Endothelial cell of umbilical vein (primary cell): Measurements from ENCODE around the gene ACYP2. TPM values are rescaled to one million over a fixed set of nuclear protein-coding genes. Genes with fewer than 3 reads are reported as not detected.

Experiments
- BruUV-seq: library from RNA; stranded (reverse); fragments of 400-500 nt; replicated peaks from 2 replicates; lab custom pipeline; 2021; lab: Mats Ljungman, UMichigan
- CTCF ChIA-PET: fragments of 300-600, 350-600 bp; sonication (Branson Sonifier 250); formaldehyde crosslinking; loops from one replicate; lab custom pipeline; 2021; ENCODE audit warnings: antibody characterized with exemption, inconsistent platforms; lab: Charles Lee
- POLR2A ChIA-PET: fragments of 300-600, 350-600 bp; sonication (Branson Sonifier 250); formaldehyde crosslinking; loops from one replicate; lab custom pipeline; 2021; ENCODE audit warnings: antibody characterized with exemption, inconsistent platforms; lab: Charles Lee
- DNase-seq: peaks from one replicate; pipeline ENCODE4 v3.0.0-alpha.2; 2011; ENCODE audit warnings: low read depth, low spot score
- FAIRE-seq: peaks from 2 replicates; lab custom pipeline; 2011; peaks lifted over from hg19 to GRCh38; lab: Jason Lieb, UNC
- H2AFZ ChIP-seq: 2 replicates; pipeline ENCODE4 v1.6.0; 2012; ENCODE audit warnings: low read depth, low read length, control low read depth, inconsistent platforms
- H3K27ac ChIP-seq: 2 replicates; pipeline ENCODE4 v1.5.1; 2011; ENCODE audit warnings: low read depth, mild to moderate bottlenecking, control low read depth, low read length, moderate library complexity; ENCODE audit not compliant: insufficient read depth
- H3K27me3 ChIP-seq, 2 experiments: 2 replicates each; pipeline versions ENCODE4 v1.6.0 to v1.6.1; 2011; ENCODE audit warnings: low read length in 2 of 2, mixed read lengths in 1 of 2; ENCODE audit not compliant: control insufficient read depth in 2 of 2, insufficient read depth in 2 of 2
- H3K36me3 ChIP-seq, 2 experiments: 2 replicates in 1 of 2; 3 replicates in 1 of 2; pipeline ENCODE4 v1.5.1; 2011; ENCODE audit warnings: low read length in 2 of 2, mild to moderate bottlenecking in 1 of 2, moderate library complexity in 1 of 2; ENCODE audit not compliant: control insufficient read depth in 2 of 2, insufficient read depth in 2 of 2; ENCODE audit errors: extremely low read depth in 1 of 2
- H3K4me1 ChIP-seq: 3 replicates; pipeline ENCODE4 v1.5.1; 2011; ENCODE audit warnings: mild to moderate bottlenecking, low read length; ENCODE audit not compliant: control insufficient read depth, insufficient read depth; ENCODE audit errors: extremely low read depth
- H3K4me2 ChIP-seq: 2 replicates; pipeline ENCODE4 v1.6.1; 2011; ENCODE audit warnings: low read length, control low read depth, mixed read lengths; ENCODE audit not compliant: insufficient read depth
- H3K4me3 ChIP-seq, 3 experiments: fragments of 200-600 bp in 1 of 3; sonication (generic), shearing (Covaris generic) in 1 of 3; replicated peaks in 1 of 3; 2 replicates each; pipeline ENCODE4 v1.5.1; 2011 to 2016; ENCODE audit warnings: control low read depth in 3 of 3, low read length in 3 of 3, mild to moderate bottlenecking in 2 of 3, inconsistent platforms in 1 of 3, low read depth in 1 of 3, moderate library complexity in 1 of 3; ENCODE audit not compliant: insufficient read depth in 1 of 3
- H3K79me2 ChIP-seq: 2 replicates; pipeline ENCODE4 v1.6.0; 2012; ENCODE audit warnings: low read length, inconsistent platforms; ENCODE audit not compliant: control insufficient read depth, insufficient read depth
- H3K9ac ChIP-seq: replicated peaks from 2 replicates; pipeline ENCODE3; 2011; ENCODE audit warnings: low read length, control low read depth; ENCODE audit not compliant: insufficient read depth; ENCODE audit errors: extremely low read depth
- H3K9me1 ChIP-seq: replicated peaks from 3 replicates; pipeline ENCODE4 v1.6.0; 2011; ENCODE audit warnings: mild to moderate bottlenecking, low read length; ENCODE audit not compliant: control insufficient read depth, insufficient read depth; ENCODE audit errors: extremely low read depth
- H3K9me3 ChIP-seq: replicated peaks from 2 replicates; pipeline ENCODE4 v1.5.1; 2012; ENCODE audit warnings: low read length, inconsistent platforms; ENCODE audit not compliant: control insufficient read depth, insufficient read depth
- H4K20me1 ChIP-seq: replicated peaks from 2 replicates; pipeline ENCODE3; 2011; ENCODE audit warnings: mild to moderate bottlenecking, low read length; ENCODE audit not compliant: control insufficient read depth, insufficient read depth; ENCODE audit errors: extremely low read depth
- CTCF ChIP-seq, 2 donors: IDR thresholded peaks; 1 replicate in 1 of 2; 2 replicates in 1 of 2; pipeline ENCODE4 v1.5.1; 2011; ENCODE audit warnings: low read length in 2 of 2, mild to moderate bottlenecking in 2 of 2, moderate library complexity in 2 of 2, control low read depth in 1 of 2, inconsistent platforms in 1 of 2, low read depth in 1 of 2; ENCODE audit not compliant: insufficient read depth in 1 of 2; ENCODE audit errors: extremely low read depth in 1 of 2
- EZH2 ChIP-seq: IDR thresholded peaks from 2 replicates; pipeline ENCODE4 v1.6.1; 2012; ENCODE audit warnings: borderline replicate concordance, low read depth, mild to moderate bottlenecking, moderate library complexity, low read length, inconsistent platforms; ENCODE audit not compliant: severe bottlenecking
- FOS ChIP-seq: IDR thresholded peaks from 2 replicates; pipeline ENCODE4 v1.6.1; 2011; ENCODE audit warnings: mild to moderate bottlenecking, low read length, moderate library complexity, borderline replicate concordance; ENCODE audit not compliant: insufficient read depth
- GATA2 ChIP-seq: IDR thresholded peaks from 2 replicates; pipeline ENCODE4 v1.7.0; 2011; ENCODE audit warnings: low read depth, mild to moderate bottlenecking, moderate library complexity, mixed read lengths, low read length; ENCODE audit not compliant: insufficient read length, insufficient read depth
- JUN ChIP-seq: IDR thresholded peaks from 2 replicates; pipeline ENCODE4 v1.6.1; 2011; ENCODE audit warnings: borderline replicate concordance, low read depth; ENCODE audit not compliant: insufficient read length, insufficient read depth
- MAX ChIP-seq: IDR thresholded peaks from 2 replicates; pipeline ENCODE4 v1.6.1; 2011; ENCODE audit not compliant: insufficient read depth, insufficient read length
- MYC ChIP-seq: IDR thresholded peaks from one replicate; pipeline ENCODE4 v1.6.1; 2011; ENCODE audit warnings: mild to moderate bottlenecking, low read depth, low read length
- POLR2A ChIP-seq: IDR thresholded peaks from 2 replicates; pipeline ENCODE4 v1.6.1; 2012; ENCODE audit warnings: low read depth, mild to moderate bottlenecking, control low read depth, low read length
- POLR2AphosphoS5 ChIP-seq: IDR thresholded peaks from 2 replicates; pipeline ENCODE4 v1.6.1; 2012; ENCODE audit warnings: low read depth, mild to moderate bottlenecking, control low read depth, low read length, moderate library complexity; ENCODE audit not compliant: insufficient read depth
- dilution Hi-C: fragments of 300-500 bp; cut with MboI; formaldehyde crosslinking; loops from one replicate; pipeline ENCODE4 v1.15.0; 2019; ENCODE audit warnings: low sequenced_read_pairs; ENCODE audit not compliant: extremely low pct_ligation_motif_present
- intact Hi-C: fragments of 100-400 bp; cut with micrococcal nuclease; formaldehyde crosslinking; loops from one replicate; pipeline ENCODE4 v1.10.0; 2022
- polyA plus RNA-seq, 4 experiments: library from polyadenylated mRNA; depleted of rRNA in 3 of 4; stranded (reverse) in 3 of 4; unstranded in 1 of 4; fragments of >200 nt; gene quantifications; 2 replicates each; pipeline versions ENCODE4 v1.2.1 to v1.2.3, GENCODE V29; 2011 to 2012; ENCODE audit warnings: missing spikeins in 1 of 4
- total RNA-seq: library from RNA; stranded (reverse); gene quantifications from 2 replicates; pipeline ENCODE4 v1.2.3, GENCODE V29; 2021

ACYP2 gene
- total and polyA plus RNA-seq, 2 donors (not counting 3 experiments of a cell fraction or from before 2014, with no cell fraction given) = 3.9 to 7.9 TPM

- no peaks in the 10 kb centered on the region for H3K9me3 ChIP-seq
- intact Hi-C loops (loop anchor here (1.0 to 5.0 kb wide), 2 partner anchors 88 to 127 kb away; partner anchors contain the start of gene SPTBN1), dilution Hi-C loops (no loop called here)
- peak overlapping the region; percentile 82 for H2AFZ ChIP-seq
- H3K79me2 ChIP-seq = no peaks in the 10 kb centered on the region
- H3K27me3 ChIP-seq = no peaks in the 10 kb centered on the region
- H3K9me1 ChIP-seq = no peaks in the 10 kb centered on the region
- no peak for FAIRE-seq
- H3K4me1 ChIP-seq = peaks cover 16% of the 10 kb centered on the region
- ChIA-PET POLR2A (interaction anchor here (1.1 kb wide), 1 partner anchor 126 kb away, joined by 4 read pairs; the partner anchor contains the start of gene SPTBN1), CTCF (interaction anchor here (1.0 to 1.8 kb wide), 6 partner anchors 30 to 375 kb away, joined by 3 to 6 read pairs (median 4); no protein-coding TSS in a partner anchor)
- BruUV-seq = no TSS peak
- H4K20me1 ChIP-seq = no peaks in the 10 kb centered on the region
- peak overlapping the region in 1 of 3 experiments; percentile 35 for H3K4me3 ChIP-seq
- peak overlapping the region; percentile 32 for H3K9ac ChIP-seq
- H3K4me2 ChIP-seq = peak overlapping the region; percentile 62
- peak; percentile 66 for DNase-seq
- H3K27ac ChIP-seq = no peak overlapping the region
- no peaks in the 10 kb centered on the region for H3K36me3 ChIP-seq
- TF ChIP-seq POLR2A = no peak
- no peak for TF ChIP-seq MAX
- TF ChIP-seq GATA2 = no peak
- no peak for TF ChIP-seq FOS
- no peak for TF ChIP-seq EZH2
- no peak for TF ChIP-seq CTCF (IDR thresholded peaks at IDR 0.05; ENCODE audit: extremely low read depth in 1 of 2, insufficient read depth in 1 of 2, low read depth in 1 of 2, low read length in 2 of 2)
- no peak for TF ChIP-seq JUN
- TF ChIP-seq MYC = no peak
- TF ChIP-seq POLR2AphosphoS5 = no peak
Observed at GRCh38 chr2:54329482-54330161, 214.2 kb downstream of the ACYP2 start.
